T-helper 2 cell (primary cell): ENCODE results near the gene NAT10.
"Not testable (repeated sequence)": the region's sequence is repeated elsewhere in the genome, so short reads cannot be mapped to it uniquely, and the experiment has no call there.

ENCODE experiments used
- DNase-seq, 5 experiments: peaks; one replicate each; pipeline versions ENCODE4 v3.0.0 to v3.0.0-alpha.2; 2012 to 2022
- total RNA-seq, 2 donors: gene quantifications; one replicate each; lab custom pipeline; 2026; lab: John Stamatoyannopoulos, UW

The NAT10 gene
- 53.5 to 56.7 reads per million in 2 donors for total RNA-seq

- DNase-seq: peak; percentile 87 to 99 (median 97)
Observed at GRCh38 chr11:34105079-34105956, at the start of gene NAT10. Gene NAT10 (plus strand): TSS chr11:34105629. CDS start chr11:34108226, 2,597 bp downstream.

- DNase-seq: no peak
Observed at GRCh38 chr11:34056672-34057071, 48.8 kb upstream of the NAT10 start.

GRCh38 chr11:34063061-34063795 is 42.2 kb upstream of the NAT10 start:
- DNase-seq: no peak

GRCh38 chr11:34064291-34064690 is 41.1 kb upstream of the NAT10 start:
- DNase-seq: no peak

GRCh38 chr11:34065505-34066203 is 39.8 kb upstream of the NAT10 start:
- DNase-seq: peak in 1 of 5 experiments; percentile 19

DNA sequence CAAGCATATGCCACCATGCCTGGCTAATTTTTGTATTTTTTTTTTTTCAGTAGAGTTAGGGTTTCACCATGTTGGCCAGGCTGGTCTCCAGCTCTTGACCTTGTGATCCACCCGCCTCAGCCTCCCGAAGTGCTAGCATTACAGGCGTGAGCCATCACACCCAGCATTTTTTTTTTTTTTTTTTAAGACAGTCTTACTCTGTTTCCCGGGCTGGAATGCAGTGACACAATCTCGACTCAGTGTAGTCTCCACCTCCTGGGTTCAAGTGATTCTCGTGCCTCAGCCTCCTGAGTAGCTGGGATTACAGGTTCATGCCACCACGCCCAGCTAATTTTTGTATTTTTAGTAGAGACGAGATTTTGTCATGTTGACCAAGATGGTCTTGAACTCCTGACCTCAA is 38.7 kb upstream of the NAT10 start:
- not testable (repeated sequence) for DNase-seq

GRCh38 chr11:34067383-34068065 is 37.9 kb upstream of the NAT10 start:
- no peak for DNase-seq

DNA sequence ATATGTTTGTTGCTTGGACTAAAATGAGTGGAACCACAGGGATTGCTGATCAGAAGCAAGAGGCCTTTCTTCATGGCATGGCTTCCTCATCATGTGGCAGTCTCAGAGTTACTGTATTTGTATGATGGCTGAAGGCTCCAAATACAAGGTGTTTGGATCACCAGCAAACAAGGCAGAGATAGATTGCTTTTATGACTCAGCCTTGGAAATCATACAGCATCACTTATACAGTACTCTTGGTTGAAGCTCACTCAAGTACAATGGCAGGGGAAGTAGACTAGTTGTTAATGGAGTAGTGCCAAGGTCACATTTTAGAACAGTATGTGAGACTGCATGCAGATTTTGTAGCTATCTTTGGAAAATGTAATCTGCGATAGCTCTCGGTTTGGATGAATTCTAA is 37.3 kb upstream of the NAT10 start:
- peak in 1 of 5 experiments; percentile 15 for DNase-seq

GRCh38 chr11:34071306-34071705 is 34.1 kb upstream of the NAT10 start:
- DNase-seq: not testable (repeated sequence)

DNA sequence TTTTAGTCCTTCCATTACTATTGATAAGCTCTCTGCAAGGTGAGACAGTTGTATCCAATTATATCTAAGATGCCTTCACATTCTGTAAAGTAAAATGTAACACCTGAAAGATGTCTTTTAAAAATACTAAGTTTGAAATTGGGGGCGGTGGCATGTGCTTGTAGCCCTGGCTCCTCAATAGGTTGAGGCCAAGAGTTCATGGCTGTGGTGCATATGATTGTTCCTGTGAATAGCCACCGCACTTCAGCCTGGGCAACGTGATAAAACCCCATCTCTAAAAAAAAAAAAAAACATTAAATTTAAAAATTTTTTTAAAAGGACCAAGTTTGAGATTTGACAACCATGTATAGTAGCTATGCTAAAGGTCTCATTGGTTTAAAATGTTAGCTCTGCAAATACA is 33.4 kb upstream of the NAT10 start:
- DNase-seq: no peak

- no peak for DNase-seq
Observed at GRCh38 chr11:34072832-34073231, 32.6 kb upstream of the NAT10 start.

GRCh38 chr11:34074391-34074790 is 31.0 kb upstream of the NAT10 start:
- no peak for DNase-seq

GRCh38 chr11:34075178-34075820 is 30.1 kb upstream of the NAT10 start:
- DNase-seq: peak in 1 of 5 experiments; percentile 30

GRCh38 chr11:34080609-34081008 is 24.8 kb upstream of the NAT10 start:
- no peak for DNase-seq

DNA sequence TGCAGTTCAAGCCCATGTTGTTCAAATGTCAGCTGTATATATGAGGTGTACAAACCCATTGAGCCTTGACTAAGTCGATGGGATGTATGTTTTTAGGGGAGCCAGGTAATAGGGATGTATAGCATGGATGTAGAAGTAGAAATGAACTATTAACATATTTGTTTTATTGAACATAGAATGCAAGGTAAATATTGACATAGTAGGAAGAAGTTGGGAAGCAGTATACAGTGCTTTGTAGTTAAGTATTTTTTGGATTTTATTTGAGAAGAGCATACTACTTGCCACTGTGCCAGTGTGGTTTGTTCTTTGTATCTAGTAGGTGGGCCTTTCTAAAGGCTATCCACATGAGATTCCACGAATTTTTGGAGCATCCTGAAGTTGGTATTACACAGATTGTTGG is 20.8 kb upstream of the NAT10 start:
- DNase-seq: no peak

- peak in 1 of 5 experiments; percentile 83 for DNase-seq
Observed at GRCh38 chr11:34086554-34087283, 18.7 kb upstream of the NAT10 start.

- no peak for DNase-seq
Observed at GRCh38 chr11:34091825-34092224, 13.6 kb upstream of the NAT10 start.

GRCh38 chr11:34094900-34095299 is 10.5 kb upstream of the NAT10 start:
- DNase-seq: not testable (repeated sequence)

DNA sequence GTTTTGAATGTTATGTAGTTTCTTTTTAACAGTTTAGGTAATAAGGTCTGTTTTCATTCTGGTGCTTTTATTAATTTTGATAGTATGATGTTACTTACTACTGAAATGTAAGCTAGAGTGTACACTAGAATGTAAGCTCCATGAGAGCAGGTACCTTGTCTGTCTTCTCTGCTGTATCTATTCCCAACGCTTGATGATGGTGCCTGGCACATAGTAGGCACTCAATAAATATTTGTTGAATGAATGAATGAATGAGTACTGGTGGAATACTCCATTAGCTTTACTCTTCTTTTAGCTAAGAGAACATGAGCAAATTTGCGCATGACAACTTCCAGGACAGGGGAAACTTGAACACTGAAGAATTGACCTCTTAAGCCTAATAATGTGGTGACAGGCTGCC is 6.6 kb upstream of the NAT10 start:
- DNase-seq: no peak

- DNase-seq: no peak
Observed at GRCh38 chr11:34104680-34105078, 750 bp upstream of the NAT10 start.

GRCh38 chr11:34105957-34106504 is 602 bp downstream of the NAT10 start:
- DNase-seq: peak in 1 of 5 experiments; percentile 46
